Measurements from ENCODE around the gene FCER1A.

GRCh38 chr1:159311679-159312078 is 9.5 kb downstream of the FCER1A start:
- TF ChIP-seq POLR2AphosphoS5 (IDR thresholded peaks at IDR 0.05) (no peak), CTCF (IDR thresholded peaks at IDR 0.05) (no peak)
